ENCODE results near the gene IGF2BP2.

The IGF2BP2 gene

DNA sequence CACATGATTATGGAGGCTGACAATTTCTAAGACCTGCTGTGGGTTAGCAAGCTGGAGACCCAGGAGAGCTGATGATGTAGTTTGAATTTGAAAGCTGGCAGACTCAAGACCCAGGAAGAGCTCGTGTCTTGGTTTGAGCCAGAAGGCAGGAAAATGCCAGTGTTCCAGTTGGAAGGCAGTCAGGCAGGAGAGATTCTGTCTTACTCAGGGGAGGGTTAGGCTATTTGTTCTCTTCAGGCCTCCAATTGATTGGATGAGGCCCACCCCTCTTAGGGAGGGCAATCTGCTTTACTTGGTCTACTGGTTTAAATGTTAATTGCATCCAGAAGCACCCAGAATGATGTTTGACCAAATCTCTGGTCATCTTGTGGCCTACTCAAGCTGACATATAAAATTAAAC is 40.4 kb upstream of the IGF2BP2 start:
- H3K36me3 ChIP-seq (ENCODE audit: low read depth) = no peaks in the 10 kb centered on the region
- H3K9me3 ChIP-seq (ENCODE audit: severe bottlenecking) = no peaks in the 10 kb centered on the region
- DNase-seq (ENCODE audit: low spot score) = no peak
- ATAC-seq (ENCODE audit: low read depth) = no peak
- no peak overlapping the region for H3K4me3 ChIP-seq (ENCODE audit: severe bottlenecking)
- no peak overlapping the region for H3K27ac ChIP-seq (ENCODE audit: poor library complexity, severe bottlenecking)
- no peaks in the 10 kb centered on the region for H3K27me3 ChIP-seq (ENCODE audit: insufficient read depth, poor library complexity, severe bottlenecking)
- H3K4me1 ChIP-seq (ENCODE audit: insufficient read depth, poor library complexity, severe bottlenecking) = no peaks in the 10 kb centered on the region
- TF ChIP-seq, protein P1, sequence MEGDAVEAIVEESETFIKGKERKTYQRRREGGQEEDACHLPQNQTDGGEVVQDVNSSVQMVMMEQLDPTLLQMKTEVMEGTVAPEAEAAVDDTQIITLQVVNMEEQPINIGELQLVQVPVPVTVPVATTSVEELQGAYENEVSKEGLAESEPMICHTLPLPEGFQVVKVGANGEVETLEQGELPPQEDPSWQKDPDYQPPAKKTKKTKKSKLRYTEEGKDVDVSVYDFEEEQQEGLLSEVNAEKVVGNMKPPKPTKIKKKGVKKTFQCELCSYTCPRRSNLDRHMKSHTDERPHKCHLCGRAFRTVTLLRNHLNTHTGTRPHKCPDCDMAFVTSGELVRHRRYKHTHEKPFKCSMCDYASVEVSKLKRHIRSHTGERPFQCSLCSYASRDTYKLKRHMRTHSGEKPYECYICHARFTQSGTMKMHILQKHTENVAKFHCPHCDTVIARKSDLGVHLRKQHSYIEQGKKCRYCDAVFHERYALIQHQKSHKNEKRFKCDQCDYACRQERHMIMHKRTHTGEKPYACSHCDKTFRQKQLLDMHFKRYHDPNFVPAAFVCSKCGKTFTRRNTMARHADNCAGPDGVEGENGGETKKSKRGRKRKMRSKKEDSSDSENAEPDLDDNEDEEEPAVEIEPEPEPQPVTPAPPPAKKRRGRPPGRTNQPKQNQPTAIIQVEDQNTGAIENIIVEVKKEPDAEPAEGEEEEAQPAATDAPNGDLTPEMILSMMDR (IDR thresholded peaks at IDR 0.05; ENCODE audit: poor library complexity, severe bottlenecking) = no peak

- ATAC-seq (ENCODE audit: low read depth) = no peak
- no peaks in the 10 kb centered on the region for H3K27me3 ChIP-seq (ENCODE audit: insufficient read depth, poor library complexity, severe bottlenecking)
- no peaks in the 10 kb centered on the region for H3K36me3 ChIP-seq (ENCODE audit: low read depth)
- no peaks in the 10 kb centered on the region for H3K4me1 ChIP-seq (ENCODE audit: insufficient read depth, poor library complexity, severe bottlenecking)
- no peak overlapping the region for H3K27ac ChIP-seq (ENCODE audit: poor library complexity, severe bottlenecking)
- no peaks in the 10 kb centered on the region for H3K9me3 ChIP-seq (ENCODE audit: severe bottlenecking)
- H3K4me3 ChIP-seq (ENCODE audit: severe bottlenecking) = no peak overlapping the region
- no peak for DNase-seq (ENCODE audit: low spot score)
- TF ChIP-seq, protein P1 (IDR thresholded peaks at IDR 0.05; ENCODE audit: poor library complexity, severe bottlenecking) = no peak
Observed at GRCh38 chr3:185864767-185865166, 39.9 kb upstream of the IGF2BP2 start.

DNA sequence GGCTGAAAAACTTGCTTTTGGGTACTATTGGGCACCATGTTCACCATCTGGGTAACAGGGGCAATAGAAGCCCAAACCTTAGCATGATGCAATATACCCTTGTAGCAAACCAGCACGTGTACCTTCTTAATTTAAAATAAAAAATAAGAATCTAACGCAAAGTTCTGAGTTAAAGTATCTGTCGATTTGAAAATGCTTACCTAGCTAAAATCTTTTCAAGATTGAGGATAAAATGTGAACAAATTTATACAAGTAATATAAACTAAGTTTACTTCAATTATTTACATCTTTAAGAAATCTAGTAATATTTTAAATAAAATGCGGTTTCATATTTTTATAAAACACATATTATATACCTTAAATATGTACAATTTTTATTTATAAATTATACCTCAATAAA is 38.1 kb upstream of the IGF2BP2 start:
- Histone ChIP-seq H3K27ac (ENCODE audit: poor library complexity, severe bottlenecking) (no peak overlapping the region), H3K9me3 (ENCODE audit: severe bottlenecking) (no peaks in the 10 kb centered on the region), H3K4me3 (ENCODE audit: severe bottlenecking) (no peak overlapping the region), H3K27me3 (ENCODE audit: insufficient read depth, poor library complexity, severe bottlenecking) (no peaks in the 10 kb centered on the region), H3K4me1 (ENCODE audit: insufficient read depth, poor library complexity, severe bottlenecking) (no peaks in the 10 kb centered on the region), H3K36me3 (ENCODE audit: low read depth) (no peaks in the 10 kb centered on the region)
- TF ChIP-seq, protein P1 (IDR thresholded peaks at IDR 0.05; ENCODE audit: poor library complexity, severe bottlenecking) = no peak
- no peak for ATAC-seq (ENCODE audit: low read depth)
- no peak for DNase-seq (ENCODE audit: low spot score)

- no peak for ATAC-seq (ENCODE audit: low read depth)
- no peak for DNase-seq (ENCODE audit: low spot score)
- H3K27me3 ChIP-seq (ENCODE audit: insufficient read depth, poor library complexity, severe bottlenecking) = no peaks in the 10 kb centered on the region
- H3K9me3 ChIP-seq (ENCODE audit: severe bottlenecking) = peaks cover 7% of the 10 kb centered on the region
- no peak overlapping the region for H3K4me3 ChIP-seq (ENCODE audit: severe bottlenecking)
- H3K4me1 ChIP-seq (ENCODE audit: insufficient read depth, poor library complexity, severe bottlenecking) = no peaks in the 10 kb centered on the region
- no peaks in the 10 kb centered on the region for H3K36me3 ChIP-seq (ENCODE audit: low read depth)
- TF ChIP-seq, protein P1 (IDR thresholded peaks at IDR 0.05; ENCODE audit: poor library complexity, severe bottlenecking) = no peak
- H3K27ac ChIP-seq (ENCODE audit: poor library complexity, severe bottlenecking) = no peak overlapping the region
Observed at GRCh38 chr3:185859294-185859972, 34.6 kb upstream of the IGF2BP2 start.

DNA sequence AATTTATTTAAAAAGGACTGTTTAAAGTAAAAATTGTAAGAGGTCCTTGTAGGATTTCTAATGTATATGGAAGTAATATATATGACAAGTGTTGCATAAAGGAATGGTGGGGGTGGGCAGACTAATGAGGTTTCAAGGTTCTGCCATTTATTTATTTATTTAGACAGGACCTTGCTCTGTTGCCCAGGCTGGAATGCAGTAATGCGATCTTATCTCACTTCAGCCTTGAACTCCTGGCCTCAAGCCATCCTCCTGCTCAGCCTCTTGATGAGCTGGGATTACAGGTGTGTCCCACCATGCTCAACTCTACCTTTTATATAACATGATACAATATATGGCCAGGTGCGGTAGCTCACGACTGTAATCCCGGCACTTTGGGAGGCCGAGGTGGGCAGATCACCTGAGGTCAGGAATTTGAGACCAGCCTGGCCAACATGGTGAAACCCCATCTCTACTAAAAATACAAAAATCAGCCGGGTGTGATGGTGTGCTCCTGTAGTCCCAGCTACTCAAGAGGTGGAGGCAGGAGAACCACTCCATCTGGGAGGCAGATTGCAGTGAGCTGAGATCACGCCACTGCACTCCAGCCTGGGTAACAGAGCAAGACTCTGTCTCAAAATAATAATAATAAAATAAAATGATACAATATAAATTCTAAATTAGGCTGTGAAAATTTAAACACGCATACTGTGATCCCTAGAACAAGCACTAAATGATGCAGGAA is 33.8 kb upstream of the IGF2BP2 start:
- Histone ChIP-seq H3K27ac (ENCODE audit: poor library complexity, severe bottlenecking) (no peak overlapping the region), H3K36me3 (ENCODE audit: low read depth) (no peaks in the 10 kb centered on the region), H3K27me3 (ENCODE audit: insufficient read depth, poor library complexity, severe bottlenecking) (no peaks in the 10 kb centered on the region), H3K4me3 (ENCODE audit: severe bottlenecking) (no peak overlapping the region), H3K9me3 (ENCODE audit: severe bottlenecking) (peaks cover 7% of the 10 kb centered on the region), H3K4me1 (ENCODE audit: insufficient read depth, poor library complexity, severe bottlenecking) (no peaks in the 10 kb centered on the region)
- TF ChIP-seq, protein P1 (IDR thresholded peaks at IDR 0.05; ENCODE audit: poor library complexity, severe bottlenecking) = no peak
- no peak for DNase-seq (ENCODE audit: low spot score)
- ATAC-seq (ENCODE audit: low read depth) = no peak

All from RWPE2 (cell line).